Subcutaneous abdominal adipose tissue (tissue), 5 donors: ENCODE data around the gene TMEM120A.

ENCODE experiments used
- H3K27ac ChIP-seq: one replicate; pipeline ENCODE4 v1.7.0; 2013; ENCODE audit warnings: low read depth, mild to moderate bottlenecking, inconsistent platforms, low read length, moderate library complexity
- H3K27me3 ChIP-seq, 5 donors: one replicate each; pipeline ENCODE4 v1.7.0; 2013; ENCODE audit warnings: low read length in 5 of 5, inconsistent platforms in 1 of 5; ENCODE audit not compliant: control insufficient read depth in 5 of 5, insufficient read depth in 4 of 5
- H3K36me3 ChIP-seq, 5 donors: one replicate each; pipeline ENCODE4 v1.7.0; 2013; ENCODE audit warnings: low read length in 5 of 5; ENCODE audit not compliant: control insufficient read depth in 5 of 5, insufficient read depth in 5 of 5
- H3K4me1 ChIP-seq, 5 donors: one replicate each; pipeline ENCODE4 v1.7.0; 2013; ENCODE audit warnings: low read length in 5 of 5, mild to moderate bottlenecking in 3 of 5, moderate library complexity in 1 of 5; ENCODE audit not compliant: control insufficient read depth in 5 of 5, insufficient read depth in 5 of 5
- H3K4me3 ChIP-seq, 5 donors: one replicate each; pipeline ENCODE4 v1.7.0; 2013; ENCODE audit warnings: low read length in 5 of 5, low read depth in 1 of 5
- H3K9ac ChIP-seq, 5 donors: one replicate each; pipeline ENCODE4 v1.7.0; 2013; ENCODE audit warnings: low read length in 5 of 5, mild to moderate bottlenecking in 4 of 5, moderate library complexity in 3 of 5
- H3K9me3 ChIP-seq, 5 donors: one replicate each; pipeline ENCODE4 v1.7.0; 2013; ENCODE audit warnings: low read length in 5 of 5; ENCODE audit not compliant: control insufficient read depth in 5 of 5
- donor health status: healthy.
- donor health status: healthy.
- donor health status: healthy.
- donor health status: healthy.
- donor health status: healthy.

TMEM120A gene

DNA sequence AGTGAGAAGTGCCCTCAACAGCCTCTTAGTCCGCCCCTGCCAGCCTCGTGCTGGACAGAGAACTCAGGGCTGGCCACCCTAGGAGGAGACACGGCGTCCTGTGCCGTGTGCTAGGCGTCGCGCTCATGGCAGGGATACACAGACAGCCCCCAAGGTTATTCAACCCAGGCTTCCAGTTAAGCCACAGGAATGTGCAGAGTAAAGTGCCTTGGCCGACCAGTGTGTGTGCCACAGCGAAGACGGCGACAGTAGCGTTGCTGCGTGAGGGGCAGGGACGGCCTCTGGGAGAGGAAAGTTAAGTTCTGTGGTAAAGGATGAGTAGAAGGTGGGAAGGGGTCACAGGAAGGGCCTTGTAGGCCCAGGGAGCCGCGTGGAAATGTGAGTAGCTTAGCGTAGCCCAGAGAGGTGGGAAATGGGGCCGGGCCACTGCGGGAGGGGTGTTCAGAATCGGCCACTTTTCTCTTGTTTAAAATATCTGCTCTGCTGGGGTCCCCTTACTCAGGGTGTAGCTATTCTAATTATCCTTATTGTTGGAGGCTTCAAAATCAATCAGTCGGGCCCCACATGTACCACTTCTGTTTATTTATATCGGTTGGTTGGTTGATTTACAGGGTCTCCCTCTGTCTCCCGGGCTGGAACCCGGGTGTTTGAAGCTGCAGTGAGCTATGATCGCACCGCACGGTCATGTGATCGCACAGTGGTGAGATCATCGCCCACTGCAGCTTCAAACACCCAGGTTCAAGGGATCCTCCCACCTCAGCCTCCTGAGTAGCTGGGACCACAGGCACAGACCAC is 24.5 kb downstream of the TMEM120A start:
- Histone ChIP-seq H3K4me1 (peaks cover 31 to 70% (median 68%) of the 10 kb centered on the region in 5 donors), H3K27ac (peak overlapping the region; percentile 70), H3K36me3 (peaks cover 0 to 27% (median 8%) of the 10 kb centered on the region in 5 donors), H3K27me3 (no peaks in the 10 kb centered on the region), H3K9me3 (no peaks in the 10 kb centered on the region), H3K4me3 (no peak overlapping the region), H3K9ac (peak overlapping the region in 1 of 5 donors; percentile 5)

DNA sequence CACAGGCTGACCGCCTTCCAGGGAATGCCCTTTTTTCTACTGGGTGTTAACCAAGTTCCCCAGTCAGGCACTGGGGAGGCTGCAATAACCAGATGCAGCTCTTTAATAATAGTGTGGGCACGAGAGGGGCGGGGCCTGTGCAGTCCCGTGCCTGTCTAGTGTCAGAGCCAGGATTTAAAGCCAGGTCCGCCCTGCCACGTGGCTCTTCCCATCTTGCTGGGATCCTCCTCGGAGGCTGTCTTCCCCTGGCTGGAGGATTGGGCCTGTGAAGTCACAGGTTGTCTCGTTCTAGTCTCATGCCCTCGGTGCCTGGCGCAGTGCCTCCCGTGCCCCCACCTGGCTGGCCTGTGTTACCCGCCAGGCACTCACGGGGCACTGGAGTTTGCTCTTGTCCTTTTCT is 25.2 kb downstream of the TMEM120A start:
- H3K9me3 ChIP-seq = no peaks in the 10 kb centered on the region
- H3K36me3 ChIP-seq = peaks cover 0 to 30% (median 8%) of the 10 kb centered on the region in 5 donors
- peaks cover 31 to 68% (median 66%) of the 10 kb centered on the region in 5 donors for H3K4me1 ChIP-seq
- no peak overlapping the region for H3K4me3 ChIP-seq
- peak overlapping the region; percentile 70 for H3K27ac ChIP-seq
- peak overlapping the region in 1 of 5 donors; percentile 5 for H3K9ac ChIP-seq
- H3K27me3 ChIP-seq = no peaks in the 10 kb centered on the region

DNA sequence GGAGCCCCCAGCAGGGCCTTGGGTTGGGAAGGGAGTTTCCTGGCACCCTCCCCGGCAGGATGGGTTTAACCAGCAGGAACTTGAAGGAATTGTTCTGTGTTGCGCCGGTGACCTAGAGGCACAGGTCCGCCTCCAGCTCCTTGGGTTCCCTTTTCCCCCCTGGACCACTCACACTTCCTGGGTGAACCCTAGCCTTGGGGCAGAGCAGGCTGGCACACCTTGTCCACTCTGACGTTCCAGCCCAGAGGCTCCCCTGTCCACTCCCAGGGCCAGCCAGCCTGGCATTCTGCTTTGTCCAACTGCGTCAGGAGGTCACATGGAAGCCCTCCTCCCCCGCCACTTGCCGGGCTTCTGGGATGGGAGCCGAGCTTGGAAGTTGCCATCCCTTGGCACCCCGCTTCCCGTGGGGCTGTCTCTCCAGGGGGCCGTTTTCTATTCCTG is 25.8 kb downstream of the TMEM120A start:
- Histone ChIP-seq H3K27ac (peak overlapping the region; percentile 70), H3K9ac (peak overlapping the region in 2 of 5 donors; percentile 6 to 41), H3K4me3 (peak overlapping the region in 2 of 5 donors; percentile 25 to 27), H3K9me3 (no peaks in the 10 kb centered on the region), H3K27me3 (no peaks in the 10 kb centered on the region), H3K4me1 (peaks cover 31 to 68% (median 65%) of the 10 kb centered on the region in 5 donors), H3K36me3 (peaks cover 0 to 25% (median 5%) of the 10 kb centered on the region in 5 donors)

DNA sequence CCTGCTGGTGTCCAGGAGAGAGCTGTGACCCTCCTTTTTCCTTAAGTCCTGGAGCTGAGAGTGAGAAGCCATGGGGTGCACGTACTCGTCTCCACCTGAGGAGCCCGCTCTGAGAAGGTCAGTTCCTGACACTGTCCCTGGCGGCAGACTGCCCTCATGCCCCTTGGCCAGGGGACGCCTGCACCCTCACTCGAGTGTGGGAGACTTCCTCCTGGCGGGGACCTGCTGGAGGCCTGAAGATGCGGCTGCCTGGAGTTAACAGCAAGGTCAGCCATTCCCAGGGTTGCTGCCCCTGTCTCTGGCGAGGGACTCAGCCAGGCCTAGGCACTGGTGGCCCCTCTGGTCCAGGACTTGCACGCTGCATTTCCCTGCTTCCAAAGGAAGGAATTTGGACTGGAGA is 26.4 kb downstream of the TMEM120A start:
- H3K4me3 ChIP-seq = peak overlapping the region in 4 of 5 donors; percentile 25 to 39 (median 32)
- peak overlapping the region in 2 of 5 donors; percentile 6 to 74 for H3K9ac ChIP-seq
- peaks cover 35 to 72% (median 70%) of the 10 kb centered on the region in 5 donors for H3K4me1 ChIP-seq
- no peaks in the 10 kb centered on the region for H3K27me3 ChIP-seq
- H3K36me3 ChIP-seq = peaks cover 0 to 20% (median 4%) of the 10 kb centered on the region in 5 donors
- no peaks in the 10 kb centered on the region for H3K9me3 ChIP-seq
- peak overlapping the region; percentile 70 for H3K27ac ChIP-seq

DNA sequence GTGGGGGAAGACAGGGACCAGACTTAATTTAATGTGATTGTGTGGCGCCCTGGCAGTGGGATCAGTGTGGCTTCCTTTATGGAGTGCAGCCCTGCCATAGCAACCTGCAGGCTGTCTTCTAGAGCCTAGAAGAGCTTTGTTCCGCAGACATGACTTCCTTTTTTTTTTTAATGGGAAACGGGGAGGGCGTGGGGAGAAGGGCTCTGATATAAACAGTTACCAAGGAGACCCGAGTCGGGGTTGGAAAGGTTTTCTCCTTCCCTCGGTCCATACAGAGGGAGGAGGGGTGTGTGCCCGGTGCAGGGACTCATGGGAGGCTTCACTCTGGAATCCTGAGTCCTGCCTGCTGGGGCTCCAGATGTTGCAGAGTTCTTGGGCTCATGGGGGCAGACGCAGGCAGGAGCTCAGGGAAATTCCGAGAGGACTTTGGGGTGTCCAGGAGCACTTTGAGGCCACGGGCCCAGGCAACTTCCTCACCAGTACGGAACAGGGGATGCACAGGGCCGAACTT is 26.9 kb downstream of the TMEM120A start:
- Histone ChIP-seq H3K27me3 (no peaks in the 10 kb centered on the region), H3K9ac (peak overlapping the region in 2 of 5 donors; percentile 29 to 74), H3K36me3 (peaks cover 0 to 20% (median 4%) of the 10 kb centered on the region in 5 donors), H3K9me3 (no peaks in the 10 kb centered on the region), H3K4me3 (peak overlapping the region; percentile 29 to 42 (median 35)), H3K4me1 (peaks cover 39 to 74% (median 73%) of the 10 kb centered on the region in 5 donors), H3K27ac (peak overlapping the region; percentile 70)

DNA sequence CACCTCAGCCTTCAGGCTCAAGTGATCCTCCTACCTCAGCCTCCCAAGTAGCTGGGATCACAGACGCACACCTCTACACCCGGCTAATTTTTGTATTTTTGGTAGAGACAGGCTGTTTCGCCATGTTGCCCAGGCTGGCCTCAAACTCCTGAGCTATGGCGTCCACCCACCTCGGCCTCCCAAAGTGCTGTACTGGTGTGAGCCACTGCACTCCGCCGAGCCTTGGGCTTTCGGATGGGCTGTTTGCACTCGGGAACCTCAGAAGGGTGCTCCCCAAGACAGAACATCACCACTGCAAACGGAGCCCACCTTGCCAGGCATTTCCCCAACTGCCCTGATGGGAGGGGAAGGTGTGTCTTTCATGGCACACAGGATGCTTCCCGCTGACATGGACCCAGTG is 27.3 kb downstream of the TMEM120A start:
- no peaks in the 10 kb centered on the region for H3K9me3 ChIP-seq
- H3K9ac ChIP-seq = peak overlapping the region in 2 of 5 donors; percentile 29 to 74
- H3K27me3 ChIP-seq = no peaks in the 10 kb centered on the region
- H3K36me3 ChIP-seq = peaks cover 0 to 20% (median 4%) of the 10 kb centered on the region in 5 donors
- peak overlapping the region; percentile 70 for H3K27ac ChIP-seq
- peaks cover 35 to 74% (median 73%) of the 10 kb centered on the region in 5 donors for H3K4me1 ChIP-seq
- H3K4me3 ChIP-seq = peak overlapping the region in 4 of 5 donors; percentile 2 to 42 (median 36)

DNA sequence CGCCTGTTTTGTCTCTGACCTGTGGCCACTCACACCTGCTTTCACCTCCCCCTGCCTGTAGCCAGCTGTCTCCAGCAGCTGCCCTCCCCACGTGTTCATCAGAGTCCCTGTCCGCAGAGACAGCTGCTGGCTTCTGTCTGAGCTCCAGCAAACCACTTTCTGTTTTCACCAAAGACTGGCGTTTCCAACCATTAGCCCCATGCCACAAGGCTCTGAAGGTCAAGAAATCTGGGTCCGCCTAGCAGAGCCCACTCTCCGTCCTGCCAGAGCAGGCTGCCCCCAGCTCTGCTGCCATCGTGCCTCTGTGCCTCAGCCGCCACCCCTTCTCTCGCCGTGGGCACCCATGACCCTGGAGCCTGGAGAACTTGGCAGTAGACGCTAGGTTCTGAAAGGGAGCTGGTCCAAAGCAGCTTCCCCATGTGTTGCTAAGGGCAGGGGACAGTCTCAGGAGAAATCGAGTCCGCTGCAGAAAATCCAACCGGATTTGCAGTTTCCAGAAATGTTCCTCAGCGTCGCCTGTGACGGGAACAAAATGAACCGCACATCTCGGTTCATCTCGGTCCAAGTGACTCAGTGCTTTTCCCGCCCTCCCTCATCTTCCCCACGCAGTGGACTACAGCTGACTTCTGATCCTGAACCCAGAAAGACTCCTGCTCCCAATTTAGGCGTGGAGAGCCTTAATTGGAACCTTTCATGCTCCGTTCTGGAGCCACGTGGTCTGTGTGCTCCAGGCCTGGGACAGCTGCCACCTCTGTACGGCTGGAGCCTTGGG is 28.0 kb downstream of the TMEM120A start:
- H3K4me3 ChIP-seq = peak overlapping the region in 3 of 5 donors; percentile 10 to 36 (median 28)
- peak overlapping the region in 3 of 5 donors; percentile 15 to 74 (median 29) for H3K9ac ChIP-seq
- H3K36me3 ChIP-seq = peaks cover 0 to 24% (median 5%) of the 10 kb centered on the region in 5 donors
- H3K4me1 ChIP-seq = peaks cover 31 to 74% (median 72%) of the 10 kb centered on the region in 5 donors
- H3K9me3 ChIP-seq = no peaks in the 10 kb centered on the region
- H3K27me3 ChIP-seq = no peaks in the 10 kb centered on the region
- H3K27ac ChIP-seq = peak overlapping the region; percentile 85

DNA sequence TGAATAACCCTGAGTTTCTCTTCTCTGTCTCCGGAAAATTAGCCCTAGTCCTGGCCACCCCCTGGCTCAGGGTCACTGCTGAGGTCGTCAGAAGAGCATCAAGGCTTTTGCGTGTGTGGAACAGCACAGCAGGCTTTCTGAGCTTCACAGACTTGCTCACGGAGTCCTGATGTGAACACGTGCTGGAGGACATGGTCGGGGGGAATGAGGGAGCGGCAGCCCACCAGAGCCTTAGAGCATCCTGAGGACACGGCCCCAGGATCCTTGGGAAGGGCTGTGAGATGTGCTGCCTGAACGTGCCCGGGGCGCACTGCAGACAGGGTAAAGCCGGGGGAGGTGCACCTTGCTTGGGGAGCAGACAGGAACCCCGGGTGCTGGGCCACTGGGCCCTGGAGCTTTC is 28.8 kb downstream of the TMEM120A start:
- peak overlapping the region in 1 of 5 donors; percentile 32 for H3K4me3 ChIP-seq
- H3K9me3 ChIP-seq = no peaks in the 10 kb centered on the region
- H3K27me3 ChIP-seq = no peaks in the 10 kb centered on the region
- peaks cover 0 to 24% (median 5%) of the 10 kb centered on the region in 5 donors for H3K36me3 ChIP-seq
- peaks cover 31 to 74% (median 68%) of the 10 kb centered on the region in 5 donors for H3K4me1 ChIP-seq
- H3K9ac ChIP-seq = peak overlapping the region in 3 of 5 donors; percentile 1 to 68 (median 15)
- peak overlapping the region; percentile 85 for H3K27ac ChIP-seq

DNA sequence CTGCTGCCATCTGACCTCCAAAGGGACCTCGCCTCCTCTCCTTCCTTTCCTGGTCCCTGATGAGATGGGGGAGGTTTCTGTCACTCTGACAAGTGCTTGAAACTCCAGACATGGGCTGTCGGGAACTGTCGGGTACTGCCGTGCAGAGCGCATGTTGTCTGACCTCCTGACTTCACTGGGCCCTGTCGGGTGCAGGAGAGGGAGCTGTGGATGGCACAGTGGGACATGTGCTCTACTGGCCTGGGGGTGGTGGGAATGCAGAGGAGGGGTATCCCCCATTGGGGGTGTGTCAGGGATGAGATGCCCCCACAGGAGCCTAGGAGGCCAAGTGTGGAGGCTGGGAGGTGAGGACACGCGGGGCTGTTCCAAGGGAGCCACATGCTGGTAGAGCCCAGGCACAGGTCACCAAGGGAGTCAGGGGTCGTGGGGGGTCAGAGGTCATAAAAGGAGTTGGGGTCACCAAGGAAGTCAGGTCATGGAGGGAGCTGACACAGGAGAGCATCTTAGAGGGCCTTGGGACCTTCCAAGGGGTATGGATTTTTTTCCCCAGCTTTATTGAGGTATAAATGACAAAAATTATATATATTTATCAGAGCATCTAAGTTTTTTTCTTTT is 30.9 kb downstream of the TMEM120A start:
- peaks cover 0 to 36% (median 9%) of the 10 kb centered on the region in 5 donors for H3K36me3 ChIP-seq
- no peaks in the 10 kb centered on the region for H3K9me3 ChIP-seq
- H3K27me3 ChIP-seq = no peaks in the 10 kb centered on the region
- peak overlapping the region; percentile 11 to 75 (median 44) for H3K9ac ChIP-seq
- peaks cover 26 to 61% (median 54%) of the 10 kb centered on the region in 5 donors for H3K4me1 ChIP-seq
- no peak overlapping the region for H3K4me3 ChIP-seq
- H3K27ac ChIP-seq = peak overlapping the region; percentile 82
